H54 (cell line): ENCODE measurements around the gene PKNOX2.

Source experiments
- DNase-seq: peaks from one replicate; pipeline ENCODE4 v3.0.0; 2011; ENCODE audit warnings: low spot score, mixed read lengths; ENCODE audit not compliant: insufficient read length
- FAIRE-seq: peaks from 3 replicates; lab custom pipeline; 2011; peaks lifted over from hg19 to GRCh38; lab: Jason Lieb, UNC
- POLR2A ChIP-seq: IDR thresholded peaks from 2 replicates; pipeline ENCODE4 v1.6.1; 2011; ENCODE audit warnings: low read depth, mild to moderate bottlenecking, low read length

PKNOX2 gene

GRCh38 chr11:125141686-125142535 lies 22.6 kb upstream of the PKNOX2 start:
- peak; percentile 41 for DNase-seq
- no peak for FAIRE-seq
- no peak for TF ChIP-seq POLR2A

GRCh38 chr11:125146232-125146631 lies 18.3 kb upstream of the PKNOX2 start:
- no peak for TF ChIP-seq POLR2A
- FAIRE-seq: no peak
- DNase-seq: no peak

DNA sequence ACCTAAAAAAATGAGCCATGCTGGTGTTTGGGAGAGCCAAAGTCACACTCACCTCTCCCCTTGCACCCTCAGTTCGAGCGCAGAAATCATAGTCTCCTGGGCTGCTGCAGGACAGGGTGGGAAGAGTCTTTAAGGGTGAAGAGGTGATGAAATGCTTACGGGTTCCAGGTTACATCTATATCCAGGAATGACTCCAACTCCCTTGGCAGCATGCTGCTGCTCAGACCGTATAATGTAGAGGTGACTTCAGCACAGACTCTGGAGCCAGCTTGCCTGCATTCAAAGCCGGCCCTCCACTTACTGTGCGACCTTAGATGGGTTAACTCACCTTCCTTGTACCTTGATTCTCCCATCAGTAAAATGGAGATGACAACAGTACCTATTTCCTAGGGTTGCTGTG lies 17.3 kb upstream of the PKNOX2 start:
- FAIRE-seq (no peak), DNase-seq (no peak)
- TF ChIP-seq POLR2A: no peak

- FAIRE-seq (no peak), DNase-seq (no peak)
- TF ChIP-seq POLR2A: no peak
Measured at GRCh38 chr11:125148011-125148410, 16.5 kb upstream of the PKNOX2 start.

GRCh38 chr11:125148743-125149142 lies 15.8 kb upstream of the PKNOX2 start:
- FAIRE-seq: no peak
- TF ChIP-seq POLR2A: no peak
- no peak for DNase-seq

DNA sequence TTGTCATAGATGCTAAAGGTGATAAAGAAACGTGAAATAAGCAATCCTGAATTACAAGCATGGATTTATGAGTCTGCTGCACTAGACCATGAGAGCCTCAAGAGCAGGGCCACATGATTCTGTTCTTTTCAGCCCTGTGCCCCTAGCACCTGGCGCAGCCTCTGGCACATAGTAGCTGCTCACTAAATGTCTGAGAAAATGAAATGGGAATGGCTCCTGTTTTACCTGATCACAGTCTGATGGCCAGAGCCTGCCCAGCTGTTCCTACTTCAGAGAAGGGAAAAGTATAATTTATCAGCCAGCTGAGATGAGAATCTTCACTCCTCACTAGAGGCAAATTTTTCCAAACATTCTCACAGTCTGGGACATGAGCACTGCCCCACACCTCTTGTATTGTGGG lies 10.7 kb upstream of the PKNOX2 start:
- DNase-seq: no peak
- no peak for TF ChIP-seq POLR2A
- FAIRE-seq: no peak

DNA sequence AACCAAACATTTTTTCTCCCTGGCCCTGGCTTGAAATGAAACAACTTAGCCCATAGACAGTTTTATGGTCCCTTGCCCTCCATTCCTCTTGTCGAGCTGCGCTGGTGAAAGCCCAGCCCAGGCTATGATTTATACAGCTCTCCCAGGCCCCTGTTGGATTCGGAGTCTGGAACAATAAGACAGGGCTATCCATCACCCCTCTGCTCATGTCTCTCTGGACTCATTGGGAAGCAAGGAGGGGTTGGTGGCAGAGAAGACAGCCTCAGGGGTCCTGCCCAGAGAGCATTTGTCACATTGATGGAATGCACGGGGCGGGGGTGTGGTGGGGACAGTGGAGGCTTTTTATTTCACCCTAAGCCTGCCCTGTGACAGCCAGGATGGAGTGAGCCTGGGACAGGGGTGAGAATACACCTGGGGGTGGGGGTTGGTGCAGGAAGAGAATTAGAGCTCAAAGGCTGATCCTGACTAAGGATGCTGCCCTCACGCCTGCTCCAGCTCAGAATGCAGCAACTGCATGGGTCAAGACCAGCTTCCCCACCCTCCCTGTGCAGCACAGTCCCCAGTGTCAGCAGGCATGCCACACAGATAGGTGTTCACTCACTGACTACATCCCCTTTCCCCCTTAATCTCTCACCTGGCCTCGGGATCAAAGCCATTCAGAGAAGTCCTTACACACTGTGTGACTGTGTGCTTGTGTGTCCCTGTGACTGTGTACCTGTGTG lies 10.0 kb upstream of the PKNOX2 start:
- FAIRE-seq (no peak), DNase-seq (no peak)
- TF ChIP-seq POLR2A: no peak

- TF ChIP-seq POLR2A: no peak
- FAIRE-seq (no peak), DNase-seq (no peak)
Measured at GRCh38 chr11:125155100-125155444, 9.5 kb upstream of the PKNOX2 start.

- DNase-seq (no peak), FAIRE-seq (no peak)
- no peak for TF ChIP-seq POLR2A
Measured at GRCh38 chr11:125155767-125156166, 8.8 kb upstream of the PKNOX2 start.

DNA sequence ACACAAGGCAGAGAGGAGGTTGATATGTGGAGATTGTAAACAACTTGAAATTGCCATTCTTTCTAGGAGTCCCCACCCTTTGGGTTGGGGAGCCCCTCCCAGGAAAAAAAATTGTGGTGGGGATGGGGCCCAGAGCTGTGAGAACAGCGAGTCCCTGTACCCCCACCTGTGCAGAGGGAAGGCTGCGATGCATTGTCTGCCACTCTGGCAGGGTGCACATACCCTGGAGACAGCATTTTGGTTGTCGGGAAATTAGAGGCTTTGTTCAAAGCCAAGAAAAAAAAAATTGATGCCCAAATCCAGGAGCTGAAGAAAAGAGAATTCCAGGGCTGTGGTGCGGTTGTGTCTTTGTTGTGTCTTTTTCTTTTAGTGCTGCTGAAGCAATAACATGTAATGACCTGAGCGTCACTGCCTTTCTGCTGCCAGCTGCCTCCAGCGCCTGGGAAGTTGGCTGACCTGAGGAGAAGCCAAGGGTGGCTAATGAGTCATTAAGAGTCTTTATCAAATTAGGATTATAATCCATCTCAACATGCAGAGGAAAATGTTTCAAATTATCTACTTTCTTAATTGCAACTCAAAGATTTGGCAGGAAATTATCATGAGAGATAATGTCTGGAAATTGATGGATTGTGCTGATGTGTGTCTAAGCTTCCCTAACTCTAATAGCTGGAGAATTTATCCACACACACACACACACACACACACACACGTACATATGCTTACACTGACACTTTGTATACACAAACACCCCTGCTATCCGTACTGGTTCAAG lies 8.0 kb upstream of the PKNOX2 start:
- no peak for DNase-seq
- no peak for FAIRE-seq
- no peak for TF ChIP-seq POLR2A

DNA sequence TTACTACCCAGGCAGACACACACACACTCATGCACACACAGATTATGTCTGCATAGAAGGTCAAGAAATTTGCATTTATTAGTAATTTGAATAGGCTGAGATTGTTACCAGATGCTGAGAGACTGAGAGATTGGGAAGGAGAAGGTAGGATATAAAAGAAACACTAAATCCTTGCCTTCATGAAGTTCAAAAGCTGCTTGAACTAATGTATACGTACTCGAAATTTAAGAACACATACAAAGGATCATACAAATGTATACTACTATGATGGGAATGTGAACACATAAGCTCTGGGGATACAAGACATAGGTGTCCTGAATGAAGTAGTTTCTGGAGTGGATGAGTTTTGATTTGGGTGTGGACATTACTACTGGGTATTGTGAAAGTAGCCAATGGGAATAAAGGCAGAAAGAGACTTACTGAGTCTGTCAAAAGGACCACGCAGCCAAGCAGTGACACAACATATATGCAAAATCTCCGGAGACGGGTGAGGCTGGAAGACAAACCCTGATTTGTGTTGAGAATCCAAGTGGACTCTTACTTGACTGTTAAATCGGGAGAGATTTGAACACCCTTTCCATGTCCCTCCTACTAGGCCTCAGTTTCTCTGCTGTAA lies 7.3 kb upstream of the PKNOX2 start:
- FAIRE-seq (no peak), DNase-seq (no peak)
- no peak for TF ChIP-seq POLR2A

DNA sequence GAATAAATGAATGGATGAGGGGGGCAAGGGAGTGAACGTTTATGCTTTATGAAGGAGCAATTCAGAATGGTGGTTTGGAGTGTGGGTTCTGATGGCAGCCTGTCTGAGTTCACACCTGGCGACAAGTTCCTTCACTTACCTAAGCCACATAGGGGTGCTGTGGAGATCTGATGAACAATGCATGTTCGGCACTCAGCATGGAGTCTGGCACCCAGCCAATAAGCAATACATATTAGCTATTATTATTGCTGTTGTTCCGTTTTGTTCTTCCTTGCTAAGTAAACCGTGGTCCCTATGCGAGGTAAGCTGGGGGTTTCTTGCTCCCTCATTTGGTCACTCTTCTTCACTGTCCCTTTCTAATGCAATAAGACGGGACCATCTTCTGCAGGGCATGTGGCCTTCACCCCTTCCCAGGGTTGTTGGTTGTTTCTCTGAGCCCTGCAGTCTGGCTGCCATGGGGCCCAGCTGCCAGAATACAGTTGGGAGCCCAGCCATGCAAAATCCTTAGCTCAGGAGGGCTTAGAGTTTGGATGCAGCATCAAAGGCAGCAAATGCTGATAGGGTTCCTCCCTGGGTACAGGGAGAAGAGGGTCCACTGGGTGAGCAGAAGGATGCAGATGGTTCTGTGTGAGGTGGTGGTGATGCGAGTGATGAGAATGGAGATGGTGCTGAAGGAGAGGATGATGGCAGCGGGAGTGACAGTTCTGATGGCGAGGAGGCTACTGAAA lies 6.4 kb upstream of the PKNOX2 start:
- DNase-seq: no peak
- no peak for FAIRE-seq
- TF ChIP-seq POLR2A: no peak

GRCh38 chr11:125162743-125163142 lies 1.8 kb upstream of the PKNOX2 start:
- no peak for DNase-seq
- TF ChIP-seq POLR2A: no peak
- no peak for FAIRE-seq
